RWPE2 (cell line): Measurements from ENCODE around the gene MAN1A1.
A peak's percentile ranks its signal among the peaks of the same experiment; 100 is the strongest.

Source experiments
- ATAC-seq: fragments of 200-7000 bp; cut with Tn5 transposase; 3 replicates; pipeline ENCODE4 v1.9.1; 2021; ENCODE audit warnings: low read depth
- DNase-seq: peaks from one replicate; pipeline ENCODE4 v3.0.0-alpha.2; 2020; ENCODE audit warnings: low spot score
- H3K27ac ChIP-seq: fragments of 450-650 bp; 2 replicates; pipeline ENCODE4 v1.5.1; 2017; ENCODE audit warnings: mild to moderate bottlenecking; ENCODE audit not compliant: poor library complexity, severe bottlenecking
- H3K27me3 ChIP-seq: fragments of 250-450 bp; sonication (Bioruptor Pico); 2 replicates; pipeline ENCODE4 v1.5.1; 2021; ENCODE audit warnings: mild to moderate bottlenecking, moderate library complexity; ENCODE audit not compliant: insufficient read depth, poor library complexity, severe bottlenecking
- H3K36me3 ChIP-seq: fragments of 250-450 bp; sonication (Bioruptor Pico); 2 replicates; pipeline ENCODE4 v1.5.1; 2020; ENCODE audit warnings: low read depth, mild to moderate bottlenecking, moderate library complexity
- H3K4me1 ChIP-seq: fragments of 250-450 bp; sonication (Bioruptor Pico); 2 replicates; pipeline ENCODE4 v1.5.1; 2021; ENCODE audit warnings: mild to moderate bottlenecking, moderate library complexity; ENCODE audit not compliant: insufficient read depth, poor library complexity, severe bottlenecking
- H3K4me3 ChIP-seq: fragments of 250-450 bp; sonication (Bioruptor Pico); 2 replicates; pipeline ENCODE4 v1.5.1; 2021; ENCODE audit warnings: mild to moderate bottlenecking, moderate library complexity; ENCODE audit not compliant: severe bottlenecking
- H3K9me3 ChIP-seq: fragments of 250-450 bp; sonication (Bioruptor Pico); 2 replicates; pipeline ENCODE4 v1.5.1; 2021; ENCODE audit warnings: mild to moderate bottlenecking, moderate library complexity; ENCODE audit not compliant: severe bottlenecking
- TF ChIP-seq, protein P1 (sequence below): fragments of 450-650 bp; IDR thresholded peaks from one replicate; pipeline ENCODE4 v1.5.1; 2017; ENCODE audit warnings: mild to moderate bottlenecking, moderate library complexity; ENCODE audit not compliant: poor library complexity, severe bottlenecking

Gene MAN1A1

DNA sequence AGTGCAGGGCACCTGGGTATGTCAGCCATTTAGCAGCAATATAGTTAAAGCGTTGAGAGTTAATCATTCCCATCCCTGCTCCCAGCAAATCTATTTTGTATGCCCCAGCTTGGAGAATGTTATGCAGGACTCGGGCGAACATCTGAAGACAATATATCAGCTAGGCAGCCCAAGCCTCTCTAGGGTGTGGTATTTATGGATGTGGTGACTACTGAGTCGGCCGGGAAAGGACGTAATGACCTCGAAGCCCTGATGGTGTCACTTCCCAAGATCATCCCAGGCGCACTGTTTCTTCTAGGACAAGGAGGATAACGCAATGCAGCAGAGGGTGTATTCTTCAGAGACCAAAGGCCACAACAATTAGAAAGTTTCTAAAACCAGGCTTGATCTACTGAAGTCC is 207.5 kb downstream of the MAN1A1 start:
- Histone ChIP-seq H3K27ac (no peak overlapping the region), H3K36me3 (no peaks in the 10 kb centered on the region), H3K4me3 (no peak overlapping the region), H3K4me1 (peaks cover 15% of the 10 kb centered on the region), H3K27me3 (no peaks in the 10 kb centered on the region), H3K9me3 (no peaks in the 10 kb centered on the region)
- no peak for DNase-seq
- ATAC-seq = no peak
- TF ChIP-seq, protein P1, sequence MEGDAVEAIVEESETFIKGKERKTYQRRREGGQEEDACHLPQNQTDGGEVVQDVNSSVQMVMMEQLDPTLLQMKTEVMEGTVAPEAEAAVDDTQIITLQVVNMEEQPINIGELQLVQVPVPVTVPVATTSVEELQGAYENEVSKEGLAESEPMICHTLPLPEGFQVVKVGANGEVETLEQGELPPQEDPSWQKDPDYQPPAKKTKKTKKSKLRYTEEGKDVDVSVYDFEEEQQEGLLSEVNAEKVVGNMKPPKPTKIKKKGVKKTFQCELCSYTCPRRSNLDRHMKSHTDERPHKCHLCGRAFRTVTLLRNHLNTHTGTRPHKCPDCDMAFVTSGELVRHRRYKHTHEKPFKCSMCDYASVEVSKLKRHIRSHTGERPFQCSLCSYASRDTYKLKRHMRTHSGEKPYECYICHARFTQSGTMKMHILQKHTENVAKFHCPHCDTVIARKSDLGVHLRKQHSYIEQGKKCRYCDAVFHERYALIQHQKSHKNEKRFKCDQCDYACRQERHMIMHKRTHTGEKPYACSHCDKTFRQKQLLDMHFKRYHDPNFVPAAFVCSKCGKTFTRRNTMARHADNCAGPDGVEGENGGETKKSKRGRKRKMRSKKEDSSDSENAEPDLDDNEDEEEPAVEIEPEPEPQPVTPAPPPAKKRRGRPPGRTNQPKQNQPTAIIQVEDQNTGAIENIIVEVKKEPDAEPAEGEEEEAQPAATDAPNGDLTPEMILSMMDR = no peak

DNA sequence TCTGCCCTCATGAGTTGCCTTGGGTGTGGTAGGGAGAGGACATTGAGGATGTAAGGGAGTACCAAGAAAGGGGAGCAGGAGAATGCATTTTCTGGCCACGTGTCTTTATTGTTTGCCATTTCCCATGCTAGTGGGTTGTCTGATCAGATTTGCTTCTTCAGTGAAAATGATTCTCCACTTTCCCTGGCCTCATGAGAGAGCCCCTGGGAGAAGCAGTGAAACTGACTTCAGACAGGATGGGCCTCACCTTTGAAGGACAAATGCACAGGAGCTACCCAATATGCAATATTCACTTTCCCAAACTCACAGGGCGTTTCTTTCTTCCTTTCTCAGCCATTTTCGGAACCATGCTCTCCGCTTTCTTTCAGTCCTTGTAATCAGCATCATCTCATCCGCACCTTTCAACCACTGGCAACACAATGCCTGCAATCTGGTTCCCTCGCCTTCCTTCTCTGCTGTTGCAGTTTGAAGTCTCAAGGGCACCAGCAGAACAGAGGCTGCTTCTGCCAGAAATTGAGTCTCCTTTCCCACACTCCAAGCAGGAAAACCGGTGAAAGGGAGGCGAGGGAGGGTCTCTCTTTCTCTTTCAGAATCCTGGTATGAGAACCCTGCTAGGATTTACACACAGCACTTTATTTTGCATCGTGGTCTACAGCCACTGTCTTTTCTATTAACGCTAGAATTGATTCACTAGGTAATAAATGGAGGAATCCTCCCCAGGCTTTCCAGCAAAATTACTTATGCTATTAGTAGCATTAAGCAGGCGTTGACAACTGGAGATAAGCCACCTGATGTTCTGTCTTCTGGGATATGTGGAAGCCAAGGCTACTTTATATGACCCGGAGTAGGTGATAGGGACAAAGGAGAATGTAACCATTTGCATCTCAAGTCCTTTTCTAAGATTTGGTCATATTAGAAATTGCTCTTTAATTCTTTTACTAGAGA is 209.1 kb downstream of the MAN1A1 start:
- DNase-seq = no peak
- no peak overlapping the region for H3K27ac ChIP-seq
- TF ChIP-seq, protein P1 = no peak
- no peaks in the 10 kb centered on the region for H3K27me3 ChIP-seq
- H3K36me3 ChIP-seq = no peaks in the 10 kb centered on the region
- ATAC-seq = no peak
- H3K9me3 ChIP-seq = no peaks in the 10 kb centered on the region
- H3K4me1 ChIP-seq = peaks cover 9% of the 10 kb centered on the region
- no peak overlapping the region for H3K4me3 ChIP-seq

DNA sequence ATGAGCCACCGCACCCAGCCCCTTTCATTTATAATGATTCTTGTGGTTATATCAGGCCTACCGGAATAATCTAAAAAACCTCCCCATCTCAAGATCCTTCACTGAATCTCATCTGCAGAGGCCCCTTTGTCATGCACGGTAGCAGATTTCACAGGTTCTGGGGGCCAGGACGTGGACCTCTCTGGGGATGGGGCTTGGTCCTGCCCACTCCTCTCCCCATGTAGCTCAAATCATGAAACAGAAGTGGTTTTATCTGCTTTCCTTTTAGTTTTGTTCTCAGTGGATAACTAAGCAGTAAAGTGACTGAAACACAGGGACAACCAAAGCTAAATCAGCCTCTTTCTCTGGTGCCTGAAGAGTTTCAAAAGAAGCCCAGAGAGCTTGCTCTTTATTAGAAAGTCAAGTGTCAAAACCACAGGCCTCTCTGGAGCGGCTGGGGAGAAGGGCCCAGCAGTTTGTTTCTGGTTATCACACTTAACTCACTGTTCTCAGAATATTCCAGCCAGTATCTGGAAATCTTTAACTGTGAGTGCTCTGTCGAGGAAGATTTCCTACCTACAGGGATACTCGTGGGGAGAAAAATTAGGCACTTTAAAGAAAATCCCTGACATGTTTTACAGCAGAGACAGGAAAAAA is 210.5 kb downstream of the MAN1A1 start:
- Histone ChIP-seq H3K4me1 (peaks cover 9% of the 10 kb centered on the region), H3K9me3 (no peaks in the 10 kb centered on the region), H3K36me3 (no peaks in the 10 kb centered on the region), H3K27me3 (no peaks in the 10 kb centered on the region), H3K27ac (no peak overlapping the region), H3K4me3 (no peak overlapping the region)
- ATAC-seq (no peak), DNase-seq (no peak)
- TF ChIP-seq, protein P1 = no peak

DNA sequence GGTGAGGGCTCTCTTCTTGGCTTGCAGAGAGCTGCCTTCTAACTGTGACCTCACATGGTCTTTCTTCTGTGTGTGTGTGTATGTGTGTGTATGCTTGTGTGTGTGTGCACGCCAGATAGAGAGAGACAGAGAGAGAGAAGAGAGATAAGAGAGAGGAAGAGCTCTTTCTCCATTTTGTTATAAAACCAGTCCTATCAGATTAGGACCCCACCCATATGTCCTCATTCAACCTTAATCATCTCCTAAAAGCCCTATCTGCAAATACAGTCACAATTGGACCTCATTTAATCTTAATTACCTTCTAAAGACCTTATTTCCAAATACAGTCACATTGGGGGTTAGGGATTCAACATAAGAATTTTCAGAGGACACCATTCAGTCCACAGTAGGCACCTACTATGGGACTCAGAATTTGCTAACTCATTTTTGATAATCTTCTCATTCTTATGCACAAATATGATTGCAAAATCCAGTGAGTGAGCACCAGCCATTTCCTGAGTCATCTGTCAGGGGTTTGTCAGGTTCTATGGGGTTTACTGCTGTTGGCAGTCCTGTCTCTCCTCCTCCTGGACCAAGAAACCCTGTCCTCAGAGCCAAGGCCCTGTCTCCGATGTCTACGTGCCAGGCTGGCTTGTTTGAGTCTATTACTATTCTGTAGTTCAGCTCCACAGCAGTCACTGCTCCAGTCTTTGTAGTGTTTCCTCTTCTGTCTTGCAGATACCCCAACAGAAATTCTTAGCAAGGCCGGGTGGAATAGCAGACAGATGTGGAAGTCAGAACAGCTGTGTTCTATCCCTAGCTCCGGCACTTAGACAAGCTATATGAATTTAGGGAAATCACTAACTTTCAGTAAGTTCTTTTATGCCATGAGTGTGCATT is 212.1 kb downstream of the MAN1A1 start:
- H3K36me3 ChIP-seq = no peaks in the 10 kb centered on the region
- H3K9me3 ChIP-seq = no peaks in the 10 kb centered on the region
- TF ChIP-seq, protein P1 = no peak
- H3K27ac ChIP-seq = no peak overlapping the region
- ATAC-seq (peak; percentile 81), DNase-seq (no peak)
- no peak overlapping the region for H3K4me3 ChIP-seq
- H3K27me3 ChIP-seq = no peaks in the 10 kb centered on the region
- H3K4me1 ChIP-seq = peaks cover 9% of the 10 kb centered on the region
